Body of pancreas (tissue), 4 donors: Measurements from ENCODE around the gene TUFT1. TPM values are rescaled to one million over a fixed set of nuclear protein-coding genes. Genes with fewer than 3 reads are reported as not detected.
A peak's percentile ranks its signal among the peaks of the same experiment; 100 is the strongest.

ENCODE experiments used
- ATAC-seq: fragments of 150-250 bp; one replicate; pipeline ENCODE4 v1.9.1; 2016
- DNase-seq, 4 donors: peaks; one replicate each; pipeline ENCODE4 v3.0.0-alpha.2; 2019
- H3K27ac ChIP-seq, 4 donors: fragments of 200-600 bp; sonication (generic); 1 replicate in 3 of 4; 2 replicates in 1 of 4; pipeline versions ENCODE4 v1.5.1 to v1.6.1; 2016 to 2019; ENCODE audit warnings: mild to moderate bottlenecking in 1 of 4, mixed read lengths in 1 of 4, moderate library complexity in 1 of 4
- H3K27me3 ChIP-seq, 2 donors: fragments of 200-600 bp; sonication (generic); one replicate each; pipeline ENCODE4 v1.6.0; 2016; ENCODE audit warnings: mild to moderate bottlenecking in 1 of 2
- H3K36me3 ChIP-seq, 2 donors: fragments of 200-600 bp; sonication (generic); replicated peaks in 1 of 2; 2 replicates each; pipeline ENCODE4 v1.5.1; 2016; ENCODE audit warnings: low read depth in 2 of 2; ENCODE audit not compliant: insufficient read depth in 1 of 2
- H3K4me1 ChIP-seq: fragments of 200-600 bp; sonication (generic); one replicate; pipeline ENCODE4 v1.6.0; 2016
- H3K4me3 ChIP-seq, 2 donors: fragments of 200-600 bp; sonication (generic); 1 replicate in 1 of 2; 2 replicates in 1 of 2; pipeline ENCODE4 v1.5.1; 2016 to 2019
- H3K9me3 ChIP-seq, 3 donors: fragments of 200-600 bp; sonication (generic); 1 replicate in 2 of 3; 2 replicates in 1 of 3; pipeline ENCODE4 v1.5.1; 2016
- POLR2A ChIP-seq, 3 donors: fragments of 450-650 bp; IDR thresholded peaks; one replicate each; pipeline ENCODE4 v1.6.1; 2016; ENCODE audit warnings: antibody characterized with exemption in 3 of 3, mild to moderate bottlenecking in 2 of 3
- WGBS, 2 donors: methylation state at CpG; one replicate each; pipeline ENCODE4 v1.1.5; 2017; 5-methylcytosine and 5-hydroxymethylcytosine counted together
- intact Hi-C: fragments of 100-400 bp; cut with DNase I; formaldehyde crosslinking; loops from one replicate; pipeline ENCODE4 v1.15.1; 2023
- total RNA-seq, 2 donors: library from RNA; depleted of rRNA; stranded (reverse); fragments of >200 nt; gene quantifications; one replicate each; pipeline ENCODE4 v1.1.0, GENCODE V29; 2016
- TF ChIP-seq, protein P1 (sequence below), 7 experiments: fragments of 450-650 bp in 4 of 7; fragments of 200-600 bp in 3 of 7; sonication (generic) in 3 of 7; IDR thresholded peaks; one replicate each; pipeline ENCODE4 v1.5.1; 2016 to 2019; ENCODE audit warnings: antibody characterized with exemption in 7 of 7

TUFT1 gene
- total RNA-seq, 2 donors from 2014 or later, result 10.9 to 17.1 TPM

DNA sequence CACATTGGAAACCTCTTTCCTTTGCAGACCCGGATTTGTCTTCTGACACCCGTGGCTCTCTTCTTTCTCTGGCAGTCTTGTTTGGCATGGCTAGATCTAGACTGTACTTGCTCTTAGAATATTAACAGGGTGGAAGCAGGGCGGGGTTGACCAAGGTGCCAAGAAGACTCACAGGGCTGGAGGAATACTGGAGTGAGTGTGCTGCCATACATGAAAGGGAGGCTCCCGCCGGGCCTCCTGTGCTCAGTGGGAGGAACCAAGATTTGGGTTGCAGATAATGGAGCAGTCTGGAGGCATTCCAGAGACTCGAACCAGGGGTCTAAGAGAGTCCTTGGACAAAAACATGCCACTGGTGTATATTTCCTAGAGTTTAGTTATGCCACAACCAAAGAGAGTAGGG is 44.2 kb downstream of the TUFT1 start:
- Histone ChIP-seq H3K27me3 (no peaks in the 10 kb centered on the region), H3K4me3 (no peak overlapping the region), H3K27ac (no peak overlapping the region), H3K4me1 (no peaks in the 10 kb centered on the region), H3K36me3 (peaks cover 0 to 18% of the 10 kb centered on the region in 2 donors), H3K9me3 (no peaks in the 10 kb centered on the region)
- TF ChIP-seq, protein P1, sequence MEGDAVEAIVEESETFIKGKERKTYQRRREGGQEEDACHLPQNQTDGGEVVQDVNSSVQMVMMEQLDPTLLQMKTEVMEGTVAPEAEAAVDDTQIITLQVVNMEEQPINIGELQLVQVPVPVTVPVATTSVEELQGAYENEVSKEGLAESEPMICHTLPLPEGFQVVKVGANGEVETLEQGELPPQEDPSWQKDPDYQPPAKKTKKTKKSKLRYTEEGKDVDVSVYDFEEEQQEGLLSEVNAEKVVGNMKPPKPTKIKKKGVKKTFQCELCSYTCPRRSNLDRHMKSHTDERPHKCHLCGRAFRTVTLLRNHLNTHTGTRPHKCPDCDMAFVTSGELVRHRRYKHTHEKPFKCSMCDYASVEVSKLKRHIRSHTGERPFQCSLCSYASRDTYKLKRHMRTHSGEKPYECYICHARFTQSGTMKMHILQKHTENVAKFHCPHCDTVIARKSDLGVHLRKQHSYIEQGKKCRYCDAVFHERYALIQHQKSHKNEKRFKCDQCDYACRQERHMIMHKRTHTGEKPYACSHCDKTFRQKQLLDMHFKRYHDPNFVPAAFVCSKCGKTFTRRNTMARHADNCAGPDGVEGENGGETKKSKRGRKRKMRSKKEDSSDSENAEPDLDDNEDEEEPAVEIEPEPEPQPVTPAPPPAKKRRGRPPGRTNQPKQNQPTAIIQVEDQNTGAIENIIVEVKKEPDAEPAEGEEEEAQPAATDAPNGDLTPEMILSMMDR (IDR thresholded peaks at IDR 0.05), result no peak
- no peak for TF ChIP-seq POLR2A (IDR thresholded peaks at IDR 0.05)
- intact Hi-C loops, result no loop called here
- ATAC-seq, result no peak
- DNase-seq, result no peak
- 71 to 74% methylated on average over 6 of the region's 6 CpGs for WGBS, 2 donors

DNA sequence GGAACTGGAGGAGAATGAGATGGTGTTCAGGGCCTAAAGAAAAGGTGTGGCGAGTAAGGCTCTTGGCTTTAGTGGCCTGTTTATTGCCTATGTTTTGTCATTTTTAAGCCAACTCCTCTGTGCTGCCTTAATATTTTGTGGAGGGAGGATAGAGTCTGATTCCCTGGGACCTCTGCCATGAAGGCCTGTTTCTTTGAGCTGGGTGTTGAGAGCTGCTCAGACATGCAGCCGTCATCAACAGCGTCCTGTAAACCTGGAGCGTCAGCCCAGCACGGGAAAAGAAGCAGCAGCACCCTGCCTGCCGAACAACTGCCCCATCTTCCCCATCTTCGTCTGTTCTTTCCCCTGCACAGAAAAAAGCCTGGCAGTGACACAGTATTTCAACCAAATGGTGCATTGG is 44.7 kb downstream of the TUFT1 start:
- 68 to 71% methylated on average over 7 of the region's 7 CpGs for WGBS, 2 donors
- no peaks in the 10 kb centered on the region for H3K9me3 ChIP-seq
- no peaks in the 10 kb centered on the region for H3K4me1 ChIP-seq
- H3K27ac ChIP-seq, result no peak overlapping the region
- intact Hi-C loops, result no loop called here
- DNase-seq (no peak), ATAC-seq (no peak)
- no peak overlapping the region for H3K4me3 ChIP-seq
- peaks cover 0 to 13% of the 10 kb centered on the region in 2 donors for H3K36me3 ChIP-seq
- TF ChIP-seq, protein P1 (IDR thresholded peaks at IDR 0.05), result no peak
- TF ChIP-seq POLR2A (IDR thresholded peaks at IDR 0.05), result no peak
- no peaks in the 10 kb centered on the region for H3K27me3 ChIP-seq

DNA sequence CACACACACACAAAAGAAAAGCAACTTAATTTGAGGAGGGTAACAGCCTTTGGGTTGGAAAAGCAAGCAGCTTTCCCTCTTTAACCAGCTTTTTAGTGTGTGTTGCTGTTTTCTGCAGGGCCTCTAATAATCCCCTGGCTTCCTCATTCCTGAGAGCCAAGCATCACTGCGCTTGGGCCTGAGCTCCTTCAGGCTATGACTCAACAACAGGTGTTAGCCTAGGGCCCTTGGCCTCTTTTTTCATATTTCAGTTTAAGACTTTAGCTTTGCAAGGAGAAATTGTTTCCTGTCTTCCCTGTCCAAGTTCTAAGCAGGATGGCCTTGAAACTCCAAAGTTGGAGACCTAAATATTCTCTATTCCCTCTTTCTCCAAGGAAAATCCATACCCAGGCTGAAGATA is 45.5 kb downstream of the TUFT1 start:
- peak overlapping the region in 1 of 4 donors; percentile 3 for H3K27ac ChIP-seq
- intact Hi-C loops, result no loop called here
- no peaks in the 10 kb centered on the region for H3K9me3 ChIP-seq
- H3K4me1 ChIP-seq, result no peaks in the 10 kb centered on the region
- WGBS, 2 donors, result 0% methylated on average over 1 of the region's 1 CpG
- no peak for TF ChIP-seq POLR2A (IDR thresholded peaks at IDR 0.05)
- TF ChIP-seq, protein P1 (IDR thresholded peaks at IDR 0.05), result no peak
- no peak for ATAC-seq
- no peak overlapping the region for H3K4me3 ChIP-seq
- H3K27me3 ChIP-seq, result no peaks in the 10 kb centered on the region
- peak in 1 of 4 donors; percentile 27 for DNase-seq
- H3K36me3 ChIP-seq, result peaks cover 0 to 10% of the 10 kb centered on the region in 2 donors

DNA sequence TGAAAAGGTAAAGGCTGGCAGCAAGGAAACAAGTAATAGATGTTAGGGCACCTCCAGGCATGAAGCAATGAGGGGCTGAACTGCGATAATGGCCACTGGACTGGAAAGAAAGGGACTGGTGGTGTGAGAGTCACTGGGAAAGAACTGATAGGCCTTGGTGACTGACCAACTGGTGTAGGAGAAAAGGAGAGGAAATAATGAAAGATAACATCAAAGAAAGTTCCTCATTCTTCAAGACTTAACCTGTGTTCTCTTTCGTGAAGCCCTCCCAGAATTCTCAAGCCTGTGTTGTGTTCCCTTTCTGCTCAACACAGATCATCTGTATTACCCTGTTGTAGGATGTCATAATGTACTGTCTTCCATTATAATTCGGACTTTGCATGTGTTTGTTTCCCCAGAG is 50.9 kb downstream of the TUFT1 start:
- no peaks in the 10 kb centered on the region for H3K36me3 ChIP-seq
- peaks cover 7% of the 10 kb centered on the region for H3K4me1 ChIP-seq
- 79 to 83% methylated on average over 3 of the region's 3 CpGs for WGBS, 2 donors
- H3K4me3 ChIP-seq, result no peak overlapping the region
- DNase-seq (no peak), ATAC-seq (no peak)
- no peaks in the 10 kb centered on the region for H3K9me3 ChIP-seq
- no peak overlapping the region for H3K27ac ChIP-seq
- intact Hi-C loops, result loop anchor here (10.0 kb wide), 1 partner anchor 144 kb away; no protein-coding TSS in a partner anchor
- TF ChIP-seq POLR2A (IDR thresholded peaks at IDR 0.05), result no peak
- TF ChIP-seq, protein P1 (IDR thresholded peaks at IDR 0.05), result no peak
- H3K27me3 ChIP-seq, result no peaks in the 10 kb centered on the region

DNA sequence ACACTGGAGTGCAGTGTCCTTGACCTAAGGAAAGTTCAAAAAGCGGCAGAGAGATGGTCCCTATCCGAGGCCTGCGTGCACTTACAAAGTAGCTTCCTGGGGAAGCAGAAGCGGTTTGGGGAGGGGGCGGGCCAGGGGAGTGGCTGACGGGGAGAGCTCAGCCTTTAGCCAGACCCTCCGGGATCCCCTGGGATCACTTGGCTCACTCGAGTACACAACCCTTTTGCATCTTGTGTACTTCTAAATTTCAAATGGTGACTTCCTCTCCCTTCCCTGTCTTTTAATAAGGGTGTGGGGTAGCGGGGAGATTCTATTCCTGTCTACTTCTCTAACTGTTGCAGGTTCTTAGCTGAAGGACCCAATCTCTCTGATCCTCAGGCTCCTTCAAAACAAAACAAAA is 53.6 kb downstream of the TUFT1 start:
- Histone ChIP-seq H3K27me3 (no peaks in the 10 kb centered on the region), H3K9me3 (no peaks in the 10 kb centered on the region), H3K27ac (no peak overlapping the region), H3K4me1 (peaks cover 10% of the 10 kb centered on the region), H3K36me3 (no peaks in the 10 kb centered on the region), H3K4me3 (no peak overlapping the region)
- intact Hi-C loops, result loop anchor here (10.0 kb wide), 1 partner anchor 141 kb away; no protein-coding TSS in a partner anchor
- no peak for DNase-seq
- 17 to 18% methylated on average over 9 of the region's 9 CpGs for WGBS, 2 donors
- TF ChIP-seq POLR2A (IDR thresholded peaks at IDR 0.05), result no peak
- TF ChIP-seq, protein P1 (IDR thresholded peaks at IDR 0.05), result no peak
- peak; percentile 12 for ATAC-seq
